ENCODE results near the gene MACROD2. TPM values are rescaled to one million over a fixed set of nuclear protein-coding genes. Genes with fewer than 3 reads are reported as not detected.
"Not testable (repeated sequence)": the region's sequence is repeated elsewhere in the genome, so short reads cannot be mapped to it uniquely, and the experiment has no call there.

The MACROD2 gene
- polyA plus RNA-seq, 4 donors = 13.0 to 15.9 (median 14.0) TPM

- DNase-seq (ENCODE audit: low read depth in 4 of 4, low spot score in 2 of 4) = no peak
These were observed 1772.9 kb downstream of the MACROD2 start for GRCh38 chr20:15767999-15768741.

DNA sequence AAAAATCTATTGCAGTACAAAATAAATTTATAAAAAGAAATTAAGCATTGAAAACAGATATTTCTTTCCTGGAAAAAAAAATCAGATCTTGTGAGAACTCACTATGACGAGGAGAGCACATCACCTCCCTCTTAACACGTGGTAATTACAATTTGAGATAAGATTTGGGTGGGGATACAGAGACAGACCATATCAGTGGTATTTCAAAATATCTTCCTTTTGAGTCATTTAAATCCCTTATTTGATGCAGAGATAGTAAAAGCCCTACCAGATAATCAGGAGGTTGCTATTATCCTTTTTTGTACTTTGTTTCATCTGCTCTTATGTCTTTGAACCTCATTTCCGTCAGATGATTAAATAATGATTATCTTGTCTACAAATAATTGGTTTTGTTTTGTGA lies 1777.5 kb downstream of the MACROD2 start:
- DNase-seq (ENCODE audit: low read depth in 4 of 4, low spot score in 2 of 4) = no peak

- no peak for DNase-seq (ENCODE audit: low read depth in 4 of 4, low spot score in 2 of 4)
These were observed 1779.6 kb downstream of the MACROD2 start for GRCh38 chr20:15774926-15775325.

DNA sequence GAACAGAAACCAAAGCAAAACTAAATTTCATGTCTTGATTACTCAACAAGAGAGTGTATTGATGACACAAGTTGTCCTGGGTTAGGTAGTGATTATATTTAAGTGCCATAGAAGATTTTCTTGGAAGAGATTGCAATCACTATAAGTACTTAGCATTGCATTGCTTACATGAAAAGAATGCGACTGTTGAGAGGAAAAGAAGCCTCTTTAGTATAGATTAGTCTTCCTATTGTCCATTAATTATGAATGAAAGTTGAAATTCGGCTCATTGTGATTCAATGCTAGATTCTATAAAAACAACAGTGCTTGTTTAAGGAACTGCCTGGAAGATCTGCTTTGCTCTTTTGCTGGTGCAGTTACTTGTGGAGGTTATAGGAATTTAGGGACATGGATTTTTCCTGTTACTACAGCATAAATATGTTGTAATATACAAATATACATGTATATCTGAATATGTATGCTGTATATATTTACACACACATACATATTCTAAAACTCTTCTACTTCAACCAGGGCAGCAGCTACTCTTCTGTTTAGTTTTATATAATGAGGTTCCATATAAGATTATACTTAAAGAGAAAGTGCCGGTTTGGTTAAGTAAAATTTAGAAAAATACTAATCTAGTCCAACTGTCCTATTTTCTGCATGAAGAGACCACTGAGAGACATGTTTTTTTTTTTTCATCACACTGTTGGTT lies 1781.6 kb downstream of the MACROD2 start:
- DNase-seq (ENCODE audit: low read depth in 4 of 4, low spot score in 2 of 4) = no peak

DNA sequence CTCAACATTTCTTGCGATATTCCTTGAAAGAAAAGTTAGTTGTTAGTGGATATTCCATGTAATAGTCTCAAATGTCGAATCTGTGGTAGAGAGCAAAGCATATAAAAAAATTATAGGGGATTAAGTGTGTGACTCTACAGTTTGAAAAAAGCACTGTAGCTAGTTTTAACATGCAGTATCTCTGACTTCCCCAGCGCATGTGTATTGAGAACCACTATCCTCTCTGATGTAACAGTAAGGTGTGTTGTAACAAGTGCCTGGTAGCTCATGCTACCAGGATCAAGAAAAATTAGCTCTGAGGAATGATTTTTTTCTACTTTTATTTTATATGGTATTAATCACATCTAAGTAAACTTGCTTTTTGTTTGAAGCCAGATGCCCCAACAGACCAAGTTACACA lies 1788.7 kb downstream of the MACROD2 start:
- no peak for DNase-seq (ENCODE audit: low read depth in 4 of 4, low spot score in 2 of 4)

DNA sequence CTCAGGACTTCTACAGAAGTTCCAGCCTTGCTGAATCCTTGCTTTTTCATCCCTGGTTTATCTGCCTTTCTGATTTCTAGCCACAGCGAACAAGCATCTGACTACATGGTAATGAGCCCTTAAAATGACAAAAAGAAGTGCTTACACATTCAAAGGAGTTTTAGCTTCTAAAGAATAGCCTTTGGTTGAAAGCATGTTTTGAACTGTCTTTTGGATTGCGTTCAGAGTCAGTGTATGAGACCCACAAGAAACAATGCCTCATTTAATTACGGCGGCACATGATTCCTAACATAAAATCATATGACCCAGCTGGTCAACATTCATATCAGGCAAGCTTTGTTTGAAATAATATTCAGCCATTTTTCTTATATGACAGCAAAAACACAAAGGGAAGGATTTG lies 1793.8 kb downstream of the MACROD2 start:
- no peak for DNase-seq (ENCODE audit: low read depth in 4 of 4, low spot score in 2 of 4)

DNA sequence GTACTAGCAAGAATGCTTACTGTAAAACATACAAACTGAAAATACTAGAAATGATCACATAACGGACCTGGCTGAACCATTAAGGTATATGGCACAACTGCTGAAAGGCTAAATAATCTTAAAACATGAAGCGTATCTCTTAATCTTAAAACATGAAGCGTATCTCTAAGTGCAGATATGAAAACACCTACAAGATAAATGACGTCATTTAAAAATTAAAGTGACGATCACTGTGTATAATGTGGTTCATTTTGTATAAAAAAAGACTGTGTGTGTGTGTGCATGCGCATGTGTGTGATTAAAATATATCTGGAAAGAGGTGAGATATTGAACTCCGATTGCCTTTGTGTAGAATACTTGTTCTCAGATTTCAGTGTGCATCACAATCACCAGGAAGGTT lies 1797.5 kb downstream of the MACROD2 start:
- no peak for DNase-seq (ENCODE audit: low read depth in 4 of 4, low spot score in 2 of 4)

DNA sequence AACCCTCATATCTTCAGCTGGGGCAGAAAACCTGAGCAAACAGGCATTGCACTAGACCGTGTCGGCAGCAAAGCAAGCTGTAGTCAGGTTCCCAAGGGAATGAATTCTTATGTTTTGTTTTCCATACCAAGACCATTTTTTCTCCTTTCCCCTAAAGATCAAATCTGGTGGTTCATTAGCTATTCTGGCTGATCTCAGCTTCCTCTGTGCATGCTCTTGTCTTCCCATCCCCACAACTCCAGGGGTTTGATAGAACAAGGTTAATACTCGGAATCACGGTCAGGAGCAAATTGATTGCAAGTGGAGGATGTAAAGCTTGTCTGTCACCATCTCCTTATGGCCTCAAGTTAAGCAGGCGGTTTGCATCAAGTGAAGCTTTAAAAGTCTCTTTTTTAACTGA lies 1799.1 kb downstream of the MACROD2 start:
- DNase-seq (ENCODE audit: low read depth in 4 of 4, low spot score in 2 of 4) = no peak

DNA sequence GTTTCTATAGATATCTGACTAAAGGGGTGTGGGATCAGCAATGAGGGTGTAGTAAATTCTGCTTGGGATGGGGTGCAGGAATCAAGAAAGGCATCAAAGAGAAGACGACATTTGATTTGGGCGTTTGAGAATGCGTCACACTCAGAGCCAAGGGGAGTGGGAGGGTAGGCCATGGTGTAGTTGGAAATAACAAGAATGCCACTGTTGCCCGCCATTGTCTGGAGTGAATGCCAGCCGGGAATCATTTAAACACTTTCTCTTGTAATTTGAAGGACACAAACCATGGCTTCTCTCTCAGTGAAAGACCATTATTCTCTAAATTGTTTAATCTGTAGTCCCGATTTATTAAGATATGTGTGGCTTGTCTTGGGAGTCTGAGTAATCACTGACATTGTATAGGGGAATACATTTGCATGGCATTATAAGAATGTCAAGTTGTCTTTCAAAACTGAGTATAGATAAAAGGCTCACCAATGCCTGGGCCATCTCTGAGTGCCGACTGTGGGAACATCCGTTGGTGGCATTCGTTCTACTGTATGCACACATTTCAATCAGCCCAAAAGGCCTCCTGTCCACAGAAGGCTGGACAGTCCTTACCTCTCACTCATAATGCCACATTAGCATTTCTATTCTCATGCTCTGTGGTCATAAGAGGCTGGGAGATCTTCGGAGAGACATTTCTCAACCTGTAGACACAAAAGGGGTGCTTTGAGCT lies 1800.1 kb downstream of the MACROD2 start:
- no peak for DNase-seq (ENCODE audit: low read depth in 4 of 4, low spot score in 2 of 4)

- DNase-seq (ENCODE audit: low read depth in 4 of 4, low spot score in 2 of 4) = no peak
These were observed 1804.6 kb downstream of the MACROD2 start for GRCh38 chr20:15799871-15800270.

GRCh38 chr20:15802020-15802419 lies 1806.7 kb downstream of the MACROD2 start:
- DNase-seq (ENCODE audit: low read depth in 4 of 4, low spot score in 2 of 4) = no peak

DNA sequence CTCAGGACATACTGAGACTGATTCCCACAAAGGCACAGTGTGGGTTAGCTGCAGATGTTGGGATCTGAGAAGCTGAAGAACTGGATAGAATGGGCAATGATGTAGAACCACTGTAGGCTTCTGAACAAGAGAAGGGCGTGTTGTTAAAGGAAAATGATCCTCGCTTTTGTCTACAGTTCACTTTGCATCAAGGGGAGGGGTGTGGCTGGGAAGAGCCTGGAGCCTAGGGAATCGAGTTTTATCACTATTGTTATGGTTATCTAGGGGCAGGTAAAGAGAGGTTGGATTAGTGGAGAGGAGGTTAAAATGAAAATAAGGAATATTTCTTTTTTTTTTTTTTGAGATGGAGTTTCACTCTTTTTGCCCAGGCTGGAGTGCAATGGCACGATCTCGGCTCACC lies 1809.8 kb downstream of the MACROD2 start:
- no peak for DNase-seq (ENCODE audit: low read depth in 4 of 4, low spot score in 2 of 4)

DNA sequence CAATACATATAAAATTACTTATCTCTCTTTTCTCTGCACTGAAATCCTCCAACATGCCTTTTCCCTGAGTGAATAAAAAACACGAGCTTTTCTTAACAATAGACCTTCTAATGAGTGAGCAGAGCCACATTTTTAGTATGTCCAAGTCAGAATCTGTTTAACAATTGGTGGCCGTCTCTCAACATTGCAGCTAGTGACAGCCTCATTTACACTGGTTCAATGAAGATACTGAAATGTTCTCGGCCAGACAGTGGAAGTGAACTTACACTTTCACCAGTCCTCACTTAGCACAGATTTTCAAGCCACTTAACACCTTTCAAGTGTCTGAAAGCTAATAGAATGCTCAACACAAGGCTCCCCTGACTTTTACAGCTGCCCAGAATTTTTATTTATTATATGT lies 1810.8 kb downstream of the MACROD2 start:
- DNase-seq (ENCODE audit: low read depth in 4 of 4, low spot score in 2 of 4) = no peak

DNA sequence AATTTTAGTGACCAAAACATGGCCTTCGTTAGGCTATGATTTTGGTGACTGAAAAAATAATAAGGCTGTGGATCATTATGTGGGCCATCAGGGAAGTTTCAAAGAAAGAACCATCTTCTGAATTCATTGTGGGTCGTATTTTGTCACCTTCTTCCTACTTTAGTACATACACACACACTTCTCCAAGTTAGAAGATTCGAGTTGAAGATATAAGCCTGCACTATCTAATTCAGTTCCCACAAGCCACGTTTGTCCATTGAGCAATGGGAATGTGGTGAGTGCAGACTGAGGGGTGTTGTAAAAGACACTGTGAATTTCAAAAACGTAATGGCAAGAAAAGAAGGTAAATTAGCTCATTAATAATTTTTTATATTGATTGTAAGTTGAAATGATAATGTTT lies 1812.0 kb downstream of the MACROD2 start:
- no peak for DNase-seq (ENCODE audit: low read depth in 4 of 4, low spot score in 2 of 4)

- not testable (repeated sequence) for DNase-seq (ENCODE audit: low read depth in 4 of 4, low spot score in 2 of 4)
These were observed 1812.5 kb downstream of the MACROD2 start for GRCh38 chr20:15807771-15808170.

- no peak for DNase-seq (ENCODE audit: low read depth in 4 of 4, low spot score in 2 of 4)
These were observed 1816.6 kb downstream of the MACROD2 start for GRCh38 chr20:15811951-15812350.

DNA sequence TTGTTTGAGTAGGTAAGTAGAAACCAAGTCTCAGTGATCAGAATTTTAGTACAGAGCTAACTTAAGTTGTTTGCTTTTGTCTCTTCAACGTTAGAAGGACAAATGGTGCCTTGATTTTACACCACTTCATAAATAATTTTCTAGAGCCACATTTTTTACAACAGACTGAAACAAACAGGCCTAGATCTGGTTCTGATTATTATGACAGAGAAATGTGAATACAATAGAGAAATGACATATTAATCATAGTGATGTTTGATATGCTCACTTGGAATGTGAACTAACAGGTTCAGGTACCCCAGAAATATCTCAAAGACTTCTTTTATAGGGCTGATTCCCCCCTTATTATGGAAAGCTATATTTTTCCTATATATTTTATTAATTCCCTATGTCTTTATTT lies 1817.4 kb downstream of the MACROD2 start:
- DNase-seq (ENCODE audit: low read depth in 4 of 4, low spot score in 2 of 4) = no peak

GRCh38 chr20:15814360-15814759 lies 1819.0 kb downstream of the MACROD2 start:
- DNase-seq (ENCODE audit: low read depth in 4 of 4, low spot score in 2 of 4) = no peak

DNA sequence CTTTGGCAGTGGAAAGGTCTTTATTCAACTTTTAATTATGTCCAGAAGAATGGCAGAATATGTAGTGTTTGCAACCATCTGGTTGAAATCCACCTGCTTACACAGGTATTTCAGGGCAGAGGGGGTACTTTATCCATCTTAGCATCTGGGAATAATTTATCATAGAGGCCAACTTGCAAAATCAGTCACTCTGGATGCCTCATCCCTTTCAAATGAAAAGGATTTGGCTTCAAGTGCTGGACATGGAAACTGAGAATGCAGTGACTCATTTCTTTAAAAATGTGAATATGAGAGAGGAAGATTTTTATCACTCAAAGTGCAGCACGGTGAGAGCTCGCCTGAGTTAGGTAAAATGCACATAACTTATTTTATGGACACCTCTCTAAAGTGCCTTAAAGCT lies 1819.6 kb downstream of the MACROD2 start:
- no peak for DNase-seq (ENCODE audit: low read depth in 4 of 4, low spot score in 2 of 4)

DNA sequence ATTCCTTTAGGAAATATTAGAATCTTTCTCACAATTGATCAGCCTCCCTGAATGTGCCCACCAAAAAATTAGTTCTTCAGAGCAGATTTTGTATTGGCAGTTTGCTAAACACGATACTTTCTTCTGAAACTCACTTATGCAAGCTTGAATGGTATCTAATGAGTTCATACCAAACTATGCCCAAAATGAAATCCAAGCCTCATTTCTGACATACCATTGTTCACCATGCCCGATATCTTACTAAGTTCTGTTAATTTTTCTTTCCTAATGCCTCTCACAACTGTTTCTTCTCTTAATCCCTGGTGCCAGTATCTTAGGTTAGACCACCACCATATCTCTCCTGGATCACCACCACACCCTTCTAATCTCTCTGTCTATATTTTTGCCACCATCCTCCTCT lies 1822.0 kb downstream of the MACROD2 start:
- DNase-seq (ENCODE audit: low read depth in 4 of 4, low spot score in 2 of 4) = no peak

DNA sequence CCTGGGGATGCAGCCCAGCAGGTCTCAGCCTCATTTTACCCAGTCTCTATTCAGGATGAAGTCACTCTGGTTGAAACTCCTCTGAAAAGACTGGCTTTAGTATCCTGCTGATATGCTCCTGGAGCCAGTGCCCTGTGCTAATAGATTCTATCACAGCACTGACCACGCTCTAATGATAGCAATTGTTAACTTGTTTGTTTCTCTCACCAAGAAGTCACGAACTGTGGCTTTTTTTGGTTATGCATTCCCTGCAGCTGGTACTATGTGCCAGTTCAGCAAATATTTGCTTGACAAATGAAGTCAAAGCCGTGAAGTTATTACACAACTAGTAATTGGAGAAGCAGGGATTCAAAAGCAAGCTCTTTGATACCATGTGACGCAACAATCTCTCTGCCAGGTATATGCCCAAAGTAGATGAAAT lies 1823.3 kb downstream of the MACROD2 start:
- no peak for DNase-seq (ENCODE audit: low read depth in 4 of 4, low spot score in 2 of 4)

DNA sequence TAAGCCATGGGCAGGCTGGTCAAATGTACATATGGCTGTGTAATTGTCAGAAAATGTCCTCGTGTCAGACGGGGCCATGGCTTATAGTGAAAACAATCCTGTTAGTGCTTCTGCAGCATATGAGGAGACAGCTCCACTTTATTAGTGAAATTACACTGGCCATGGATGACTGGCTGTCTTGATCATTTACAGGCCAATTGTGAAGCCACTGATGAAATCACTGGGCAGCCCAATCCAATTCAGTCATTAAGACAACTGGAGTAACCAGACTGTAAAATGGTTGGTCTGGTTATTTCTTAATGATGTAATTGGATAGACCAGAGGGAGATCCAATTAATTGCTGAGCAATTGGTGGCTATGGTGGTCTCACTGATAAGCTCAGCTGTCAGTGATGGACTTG lies 1828.4 kb downstream of the MACROD2 start:
- no peak for DNase-seq (ENCODE audit: low read depth in 4 of 4, low spot score in 2 of 4)

Data from left renal cortex interstitium (tissue), 4 donors.